ENCODE data around the gene TMEM63C.

- no peak for TF ChIP-seq CTCF (IDR thresholded peaks at IDR 0.05; ENCODE audit: extremely low read depth in 1 of 2, insufficient read depth in 1 of 2, low read depth in 1 of 2, low read length in 2 of 2)
- no peak for TF ChIP-seq POLR2A (IDR thresholded peaks at IDR 0.05; ENCODE audit: low read depth, low read length)
Measured at GRCh38 chr14:77306851-77307496, 125.4 kb downstream of the TMEM63C start.
